Activated CD8-positive, alpha-beta memory T cell treated with anti-CD3 and anti-CD28 coated beads, Interleukin-2, amount 50 U/mL, for 1 hour (primary cell): ENCODE measurements around the gene ECHS1.
"Not testable (repeated sequence)": the region's sequence is repeated elsewhere in the genome, so short reads cannot be mapped to it uniquely, and the experiment has no call there.

Experiments
- DNase-seq: peaks from one replicate; pipeline ENCODE4 v3.0.0-alpha.2; 2020; ENCODE audit errors: extremely low read depth

ECHS1 gene

GRCh38 chr10:133324857-133325260 lies 48.3 kb downstream of the ECHS1 start:
- DNase-seq, result no peak

GRCh38 chr10:133324198-133324792 lies 48.9 kb downstream of the ECHS1 start:
- no peak for DNase-seq

- DNase-seq, result not testable (repeated sequence)
These were observed 51.0 kb downstream of the ECHS1 start for GRCh38 chr10:133322064-133322709.

GRCh38 chr10:133320852-133321422 lies 52.2 kb downstream of the ECHS1 start:
- DNase-seq, result not testable (repeated sequence)

GRCh38 chr10:133318494-133319127 lies 54.5 kb downstream of the ECHS1 start:
- no peak for DNase-seq

GRCh38 chr10:133316732-133317131 lies 56.4 kb downstream of the ECHS1 start:
- DNase-seq, result no peak

- no peak for DNase-seq
These were observed 56.9 kb downstream of the ECHS1 start for GRCh38 chr10:133316266-133316665.

- no peak for DNase-seq
These were observed 57.3 kb downstream of the ECHS1 start for GRCh38 chr10:133315847-133316246.

GRCh38 chr10:133314911-133315310 lies 58.2 kb downstream of the ECHS1 start:
- DNase-seq, result no peak

- DNase-seq, result no peak
These were observed 60.0 kb downstream of the ECHS1 start for GRCh38 chr10:133313192-133313591.

GRCh38 chr10:133312769-133313145 lies 60.4 kb downstream of the ECHS1 start:
- no peak for DNase-seq
